Measurements from ENCODE around the gene LAMB2. TPM values are rescaled to one million over a fixed set of nuclear protein-coding genes. Genes with fewer than 3 reads are reported as not detected.

The LAMB2 gene
- total and polyA plus RNA-seq, 2 donors (not counting 1 experiment from before 2014, with no cell fraction given): 0.67 to 0.74 TPM

DNA sequence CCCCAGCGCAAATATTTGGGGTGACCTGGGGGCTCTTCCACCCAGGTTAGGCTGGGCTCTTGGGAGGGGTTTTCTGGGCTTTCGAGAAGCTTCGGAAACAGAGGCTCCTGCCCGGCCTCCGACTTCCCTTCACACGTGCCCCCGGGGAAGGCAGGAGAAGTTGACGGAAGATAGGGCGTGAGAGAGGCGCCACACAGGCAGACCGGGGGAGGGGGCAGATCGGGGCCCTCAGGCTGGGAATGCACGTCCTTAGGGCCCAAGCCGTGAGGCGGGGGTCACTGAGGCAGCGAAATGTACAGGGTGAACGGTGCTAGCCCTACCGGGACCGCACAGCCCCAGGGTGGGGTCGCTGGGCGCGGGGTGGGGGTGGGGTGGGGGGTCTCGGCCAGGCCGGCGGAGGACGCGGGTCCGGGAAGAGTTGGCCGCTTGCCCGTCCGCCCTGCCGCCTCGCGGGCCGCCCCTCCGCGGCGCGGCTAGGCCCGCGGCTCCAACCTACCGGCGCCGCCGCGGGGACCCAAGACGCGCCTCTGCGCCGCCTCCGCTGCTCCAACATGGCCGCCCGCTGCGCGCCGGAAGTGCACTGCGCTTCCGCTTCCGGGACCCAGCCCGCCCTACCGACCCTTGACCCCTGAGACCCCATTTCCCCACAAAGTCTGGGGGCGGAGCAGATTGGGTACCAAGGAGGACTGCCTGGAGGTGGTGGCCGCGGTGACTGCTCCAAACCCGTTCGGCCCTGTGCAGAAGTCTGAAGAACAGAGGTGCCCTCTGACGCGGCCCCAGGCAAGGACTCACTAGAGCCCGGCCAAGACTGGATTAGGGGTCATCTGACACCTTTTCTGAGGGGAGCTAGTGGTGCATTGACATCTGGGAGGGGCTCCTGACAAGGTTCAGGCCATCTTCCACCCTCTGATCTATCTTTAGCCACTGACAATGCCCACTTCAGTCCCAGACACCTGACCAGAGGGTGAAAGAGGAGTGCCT, 33.2 kb upstream of the LAMB2 start, which contains the start of gene CCDC71:
Gene CCDC71 (minus strand): TSS at position 561 of the 981 bp plus-strand sequence. CDS start 2,123 bp downstream, outside the sequence.
- H3K27me3 Mint-ChIP-seq: peaks cover 7% of the 10 kb centered on the region
- no peaks in the 10 kb centered on the region for H3K9me3 Mint-ChIP-seq (ENCODE audit: insufficient read depth)
- peak; percentile 73 for ATAC-seq (ENCODE audit: low read depth)
- H3K4me2 ChIP-seq (replicated peaks; ENCODE audit: low read depth, low read length, poor library complexity, severe bottlenecking): peak within 1 kb of the TSS; percentile 98
- peaks cover 0 to 7% (median 1%) of the 10 kb centered on the region in 4 experiments for H3K27me3 ChIP-seq (replicated peaks in 1 of 4; ENCODE audit: control extremely low read depth in 1 of 4, control insufficient read depth in 3 of 4, insufficient read depth in 4 of 4, low read length in 3 of 4)
- 6% methylated on average over 67 of the region's 69 CpGs for WGBS (ENCODE audit: insufficient coverage)
- H3K4me3 Mint-ChIP-seq: peak within 1 kb of the TSS; percentile 90
- H3K27ac ChIP-seq (ENCODE audit: low read length in 2 of 2): peak within 1 kb of the TSS; percentile 50 to 71
- ChIA-PET CTCF (interaction anchor here (0.8 to 1.5 kb wide), 5 partner anchors 9 to 283 kb away, joined by 3 to 7 read pairs (median 3); partner anchors contain the start of gene NICN1), POLR2A (interaction anchor here (2.2 kb wide), 1 partner anchor 45 kb away, joined by 6 read pairs; the partner anchor contains the start of gene USP19)
- H2AFZ ChIP-seq (ENCODE audit: insufficient read depth, low read depth, low read length, poor library complexity, severe bottlenecking): peak within 1 kb of the TSS; percentile 91
- peaks cover 25 to 31% of the 10 kb centered on the region in 2 donors for H3K4me1 ChIP-seq (ENCODE audit: control insufficient read depth in 2 of 2, insufficient read depth in 2 of 2, low read length in 2 of 2)
- peak within 1 kb of the TSS; percentile 55 to 97 (median 82) for H3K4me3 ChIP-seq (ENCODE audit: control extremely low read depth in 1 of 5, extremely low read depth in 1 of 5, insufficient read depth in 1 of 5, low read depth in 2 of 5, low read length in 4 of 5)
- H3K4me1 Mint-ChIP-seq: peaks cover 28% of the 10 kb centered on the region
- intact Hi-C loops (cut with micrococcal nuclease): loop anchor here (1.0 to 2.0 kb wide), 2 partner anchors 45 to 62 kb away; partner anchors contain the start of genes QARS1 and USP19
- H4K20me1 ChIP-seq (ENCODE audit: control insufficient read depth, insufficient read depth, low read length, poor library complexity, severe bottlenecking): peaks cover 10% of the 10 kb centered on the region
- peaks cover 3 to 22% of the 10 kb centered on the region in 2 experiments for H3K36me3 ChIP-seq (replicated peaks in 1 of 2; ENCODE audit: control extremely low read depth in 1 of 2, control insufficient read depth in 1 of 2, extremely low read depth in 1 of 2, insufficient read depth in 2 of 2, low read length in 1 of 2)
- peaks cover 0 to 12% (median 4%) of the 10 kb centered on the region in 3 donors for H3K9me3 ChIP-seq (ENCODE audit: control extremely low read depth in 1 of 3, control insufficient read depth in 2 of 3, insufficient read depth in 1 of 3, low read length in 2 of 3)
- TF ChIP-seq, protein P1, sequence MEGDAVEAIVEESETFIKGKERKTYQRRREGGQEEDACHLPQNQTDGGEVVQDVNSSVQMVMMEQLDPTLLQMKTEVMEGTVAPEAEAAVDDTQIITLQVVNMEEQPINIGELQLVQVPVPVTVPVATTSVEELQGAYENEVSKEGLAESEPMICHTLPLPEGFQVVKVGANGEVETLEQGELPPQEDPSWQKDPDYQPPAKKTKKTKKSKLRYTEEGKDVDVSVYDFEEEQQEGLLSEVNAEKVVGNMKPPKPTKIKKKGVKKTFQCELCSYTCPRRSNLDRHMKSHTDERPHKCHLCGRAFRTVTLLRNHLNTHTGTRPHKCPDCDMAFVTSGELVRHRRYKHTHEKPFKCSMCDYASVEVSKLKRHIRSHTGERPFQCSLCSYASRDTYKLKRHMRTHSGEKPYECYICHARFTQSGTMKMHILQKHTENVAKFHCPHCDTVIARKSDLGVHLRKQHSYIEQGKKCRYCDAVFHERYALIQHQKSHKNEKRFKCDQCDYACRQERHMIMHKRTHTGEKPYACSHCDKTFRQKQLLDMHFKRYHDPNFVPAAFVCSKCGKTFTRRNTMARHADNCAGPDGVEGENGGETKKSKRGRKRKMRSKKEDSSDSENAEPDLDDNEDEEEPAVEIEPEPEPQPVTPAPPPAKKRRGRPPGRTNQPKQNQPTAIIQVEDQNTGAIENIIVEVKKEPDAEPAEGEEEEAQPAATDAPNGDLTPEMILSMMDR (IDR thresholded peaks at IDR 0.05): no peak
- no peak for TF ChIP-seq EZH2 (IDR thresholded peaks at IDR 0.05; ENCODE audit: borderline replicate concordance, insufficient read depth, low read depth, low read length, poor library complexity, severe bottlenecking)
- peak within 1 kb of the TSS; percentile 91 for H3K9ac ChIP-seq (ENCODE audit: low read length)
- peak within 1 kb of the TSS; percentile 94 for H3K27ac Mint-ChIP-seq
- H3K79me2 ChIP-seq (ENCODE audit: control insufficient read depth, insufficient read depth, low read length): peaks cover 25% of the 10 kb centered on the region
- peak; percentile 84 for DNase-seq

All from B cell (primary cell).